Measurements from ENCODE around the gene RFLNA. TPM values are rescaled to one million over a fixed set of nuclear protein-coding genes. Genes with fewer than 3 reads are reported as not detected.

Gene RFLNA
- total and polyA plus RNA-seq, 2 of the 13 experiments (the other 11 are each of a cell fraction or from before 2014, with no cell fraction given), result not detected

GRCh38 chr12:124352839-124353238 lies 57.9 kb downstream of the RFLNA start (continued):
- TF ChIP-seq AHDC1 (CRISPR knock-in tag; IDR thresholded peaks at IDR 0.05; ENCODE audit: borderline replicate concordance) (peak; percentile 76; the same call in 1 of the 2 replicates), ZNF138 (CRISPR knock-in tag; IDR thresholded peaks at IDR 0.05; ENCODE audit: low read depth) (no peak), ZNF24 (IDR thresholded peaks at IDR 0.05) (no peak), TOE1 (CRISPR knock-in tag; IDR thresholded peaks at IDR 0.05) (0 out of 2 replicates have a peak, but pooled peaks have one; percentile 49), ZNF770 (CRISPR knock-in tag; IDR thresholded peaks at IDR 0.05) (peak; percentile 66; the same call in 1 of the 2 replicates), ZNF766 (CRISPR knock-in tag; IDR thresholded peaks at IDR 0.05; ENCODE audit: borderline replicate concordance) (no peak), ZSCAN22 (CRISPR knock-in tag; IDR thresholded peaks at IDR 0.05) (no peak), BRD4 (CRISPR knock-in tag; IDR thresholded peaks at IDR 0.05) (no peak), GFI1 (CRISPR knock-in tag; IDR thresholded peaks at IDR 0.05; ENCODE audit: borderline replicate concordance) (peak; percentile 90), FOSL1 (CRISPR knock-in tag; IDR thresholded peaks at IDR 0.05; ENCODE audit: borderline replicate concordance) (no peak), ZNF253 (CRISPR knock-in tag; IDR thresholded peaks at IDR 0.05; ENCODE audit: borderline replicate concordance) (no peak), TGIF2 (CRISPR knock-in tag; IDR thresholded peaks at IDR 0.05) (peak; percentile 91), KLF6 (CRISPR knock-in tag; IDR thresholded peaks at IDR 0.05) (no peak), ZNF274 (CRISPR knock-in tag; IDR thresholded peaks at IDR 0.05) (no peak), ZNF558 (CRISPR knock-in tag; IDR thresholded peaks at IDR 0.05; ENCODE audit: borderline replicate concordance) (no peak), PBX3 (CRISPR knock-in tag; IDR thresholded peaks at IDR 0.05; ENCODE audit: borderline replicate concordance) (no peak), ZNF724P (CRISPR knock-in tag; IDR thresholded peaks at IDR 0.05; ENCODE audit: borderline replicate concordance) (no peak), HOXA9 (CRISPR knock-in tag; IDR thresholded peaks at IDR 0.05; ENCODE audit: borderline replicate concordance) (no peak), NR2F6 (IDR thresholded peaks at IDR 0.05) (peak; percentile 95), NR2F6 (CRISPR knock-in tag; IDR thresholded peaks at IDR 0.05) (peak; percentile 97), SETDB1 (CRISPR knock-in tag; IDR thresholded peaks at IDR 0.05; ENCODE audit: borderline replicate concordance) (no peak)
